Fibroblast of lung (primary cell): ENCODE results near the gene HECTD4. TPM values are rescaled to one million over a fixed set of nuclear protein-coding genes. Genes with fewer than 3 reads are reported as not detected.
A peak's percentile ranks its signal among the peaks of the same experiment; 100 is the strongest.

Source experiments
- DNase-seq, 2 donors: peaks; one replicate each; pipeline versions ENCODE4 v3.0.0 to v3.0.0-alpha.2; 2010; ENCODE audit warnings: low read depth in 2 of 2
- H2AFZ ChIP-seq: 2 replicates; pipeline ENCODE4 v1.5.1; 2012; ENCODE audit warnings: low read length, control low read depth, inconsistent platforms
- H3K27ac ChIP-seq: 2 replicates; pipeline ENCODE4 v1.5.1; 2011; ENCODE audit warnings: low read length, control low read depth; ENCODE audit not compliant: insufficient read depth
- H3K27me3 ChIP-seq: 2 replicates; pipeline ENCODE4 v1.5.1; 2011; ENCODE audit warnings: mild to moderate bottlenecking, low read length; ENCODE audit not compliant: control insufficient read depth, insufficient read depth
- H3K36me3 ChIP-seq: 2 replicates; pipeline ENCODE4 v1.5.1; 2011; ENCODE audit warnings: low read length; ENCODE audit not compliant: control insufficient read depth, insufficient read depth
- H3K4me1 ChIP-seq: 2 replicates; pipeline ENCODE4 v1.5.1; 2011; ENCODE audit warnings: low read length; ENCODE audit not compliant: control insufficient read depth, insufficient read depth; ENCODE audit errors: extremely low read depth
- H3K4me2 ChIP-seq: 2 replicates; pipeline ENCODE4 v1.5.1; 2011; ENCODE audit warnings: low read length, control low read depth; ENCODE audit not compliant: insufficient read depth; ENCODE audit errors: extremely low read depth
- H3K4me3 ChIP-seq, 4 experiments: fragments of 200-600 bp in 1 of 4; sonication (generic) in 1 of 4; replicated peaks in 1 of 4; 2 replicates each; pipeline ENCODE4 v1.5.1; 2011 to 2016; ENCODE audit warnings: low read length in 4 of 4, low read depth in 3 of 4, mild to moderate bottlenecking in 3 of 4, control low read depth in 2 of 4, inconsistent platforms in 1 of 4, mixed read lengths in 1 of 4; ENCODE audit not compliant: insufficient read depth in 1 of 4; ENCODE audit errors: control extremely low read depth in 1 of 4
- H3K79me2 ChIP-seq: 2 replicates; pipeline ENCODE4 v1.5.1; 2012; ENCODE audit warnings: mild to moderate bottlenecking, low read length, inconsistent platforms; ENCODE audit not compliant: control insufficient read depth, insufficient read depth
- H3K9ac ChIP-seq: 2 replicates; pipeline ENCODE4 v1.5.1; 2011; ENCODE audit warnings: mild to moderate bottlenecking, low read length, control low read depth; ENCODE audit not compliant: insufficient read depth
- H3K9me3 ChIP-seq: 2 replicates; pipeline ENCODE4 v1.5.1; 2012; ENCODE audit warnings: low read depth, low read length; ENCODE audit not compliant: control insufficient read depth, insufficient read depth
- H4K20me1 ChIP-seq: 2 replicates; pipeline ENCODE4 v1.5.1; 2011; ENCODE audit warnings: low read length; ENCODE audit not compliant: control insufficient read depth, insufficient read depth; ENCODE audit errors: extremely low read depth
- EZH2 ChIP-seq: IDR thresholded peaks from 2 replicates; pipeline ENCODE4 v1.5.1; 2012; ENCODE audit warnings: low read length, control low read depth, mild to moderate bottlenecking; ENCODE audit errors: missing control alignments
- polyA plus RNA-seq, 2 donors: library from polyadenylated mRNA; depleted of rRNA in 1 of 2; stranded (reverse) in 1 of 2; unstranded in 1 of 2; fragments of >200 nt; gene quantifications; 2 replicates each; pipeline ENCODE4 v1.2.1, GENCODE V29; 2011 to 2012; ENCODE audit warnings: missing spikeins in 1 of 2
- total RNA-seq: library from RNA; depleted of rRNA; stranded (reverse); fragments of >200 nt; gene quantifications from 2 replicates; pipeline ENCODE4 v1.2.1, GENCODE V29; 2014
- TF ChIP-seq, protein P1 (sequence below), 2 donors: IDR thresholded peaks in 1 of 2; conservative IDR thresholded peaks in 1 of 2; 1 replicate in 1 of 2; 2 replicates in 1 of 2; pipeline ENCODE4 v1.5.1; 2011 to 2012; ENCODE audit warnings: low read length in 2 of 2, control low read depth in 1 of 2, inconsistent platforms in 1 of 2, low read depth in 1 of 2, mild to moderate bottlenecking in 1 of 2

HECTD4 gene
- total and polyA plus RNA-seq, 2 donors (not counting 1 experiment from before 2014, with no cell fraction given), result 5.1 to 31.7 TPM

- Histone ChIP-seq H3K79me2 (peaks cover 27% of the 10 kb centered on the region), H3K4me2 (peak overlapping the region; percentile 61), H3K27ac (peak overlapping the region; percentile 80), H3K36me3 (no peaks in the 10 kb centered on the region), H3K4me3 (no peak overlapping the region), H4K20me1 (no peaks in the 10 kb centered on the region), H3K9ac (no peak overlapping the region), H2AFZ (no peak overlapping the region), H3K4me1 (peaks cover 24% of the 10 kb centered on the region), H3K9me3 (no peaks in the 10 kb centered on the region), H3K27me3 (no peaks in the 10 kb centered on the region)
- TF ChIP-seq, protein P1, sequence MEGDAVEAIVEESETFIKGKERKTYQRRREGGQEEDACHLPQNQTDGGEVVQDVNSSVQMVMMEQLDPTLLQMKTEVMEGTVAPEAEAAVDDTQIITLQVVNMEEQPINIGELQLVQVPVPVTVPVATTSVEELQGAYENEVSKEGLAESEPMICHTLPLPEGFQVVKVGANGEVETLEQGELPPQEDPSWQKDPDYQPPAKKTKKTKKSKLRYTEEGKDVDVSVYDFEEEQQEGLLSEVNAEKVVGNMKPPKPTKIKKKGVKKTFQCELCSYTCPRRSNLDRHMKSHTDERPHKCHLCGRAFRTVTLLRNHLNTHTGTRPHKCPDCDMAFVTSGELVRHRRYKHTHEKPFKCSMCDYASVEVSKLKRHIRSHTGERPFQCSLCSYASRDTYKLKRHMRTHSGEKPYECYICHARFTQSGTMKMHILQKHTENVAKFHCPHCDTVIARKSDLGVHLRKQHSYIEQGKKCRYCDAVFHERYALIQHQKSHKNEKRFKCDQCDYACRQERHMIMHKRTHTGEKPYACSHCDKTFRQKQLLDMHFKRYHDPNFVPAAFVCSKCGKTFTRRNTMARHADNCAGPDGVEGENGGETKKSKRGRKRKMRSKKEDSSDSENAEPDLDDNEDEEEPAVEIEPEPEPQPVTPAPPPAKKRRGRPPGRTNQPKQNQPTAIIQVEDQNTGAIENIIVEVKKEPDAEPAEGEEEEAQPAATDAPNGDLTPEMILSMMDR (conservative IDR thresholded peaks at IDR 0.05 in 1 of 2, IDR thresholded peaks at IDR 0.05 in 1 of 2; ENCODE audit: low read depth in 1 of 2, low read length in 2 of 2), result no peak
- no peak for TF ChIP-seq EZH2
- peak; percentile 59 to 98 for DNase-seq
Observed at GRCh38 chr12:112122823-112123690, 259.2 kb downstream of the HECTD4 start.

DNA sequence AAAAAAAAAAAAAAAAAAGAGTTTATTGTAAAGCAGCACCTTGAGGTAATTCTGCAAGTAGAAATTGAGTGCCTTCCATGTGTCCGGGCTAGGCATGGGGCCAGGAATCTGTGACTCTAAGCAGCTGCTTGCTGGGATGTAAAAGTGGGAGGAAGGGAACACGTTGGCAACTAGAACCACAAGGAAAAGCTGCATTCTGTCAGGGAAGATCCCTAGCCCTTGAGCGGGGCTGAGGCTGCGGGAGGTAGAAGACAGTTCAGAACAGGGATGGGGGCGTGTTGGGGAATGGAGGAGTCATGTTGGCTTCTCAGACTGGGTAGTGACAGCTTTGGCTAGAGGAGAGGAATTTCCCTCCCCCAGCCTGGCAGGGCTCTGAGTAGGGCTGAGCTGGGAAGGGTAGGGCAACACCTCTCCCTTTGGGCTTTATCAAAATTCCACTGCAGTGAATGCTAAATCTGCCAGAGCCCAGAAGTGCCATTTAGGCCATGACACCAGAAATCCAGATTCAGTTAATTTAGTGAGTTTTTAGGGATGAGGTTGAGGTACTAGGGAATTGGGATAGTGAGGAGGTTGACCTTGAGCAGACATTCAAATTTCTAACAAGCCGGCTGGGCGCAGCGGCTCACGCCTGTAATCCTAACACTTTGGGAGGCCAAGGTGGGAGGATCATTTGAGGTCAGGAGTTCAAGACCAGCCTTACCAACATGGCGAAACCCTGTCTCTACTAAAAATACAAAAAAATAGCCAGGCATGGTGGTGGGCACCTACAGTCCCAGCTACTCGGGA lies 260.3 kb downstream of the HECTD4 start:
- Histone ChIP-seq H3K36me3 (no peaks in the 10 kb centered on the region), H2AFZ (peak overlapping the region; percentile 69), H3K79me2 (peaks cover 16% of the 10 kb centered on the region), H4K20me1 (no peaks in the 10 kb centered on the region), H3K4me1 (peaks cover 17% of the 10 kb centered on the region), H3K9ac (no peak overlapping the region), H3K9me3 (no peaks in the 10 kb centered on the region), H3K4me2 (peak overlapping the region; percentile 87), H3K27me3 (no peaks in the 10 kb centered on the region), H3K27ac (peak overlapping the region; percentile 80), H3K4me3 (no peak overlapping the region)
- TF ChIP-seq EZH2, result no peak
- TF ChIP-seq, protein P1 (conservative IDR thresholded peaks at IDR 0.05 in 1 of 2, IDR thresholded peaks at IDR 0.05 in 1 of 2; ENCODE audit: low read depth in 1 of 2, low read length in 2 of 2), result no peak
- DNase-seq, result peak; percentile 90 to 91

DNA sequence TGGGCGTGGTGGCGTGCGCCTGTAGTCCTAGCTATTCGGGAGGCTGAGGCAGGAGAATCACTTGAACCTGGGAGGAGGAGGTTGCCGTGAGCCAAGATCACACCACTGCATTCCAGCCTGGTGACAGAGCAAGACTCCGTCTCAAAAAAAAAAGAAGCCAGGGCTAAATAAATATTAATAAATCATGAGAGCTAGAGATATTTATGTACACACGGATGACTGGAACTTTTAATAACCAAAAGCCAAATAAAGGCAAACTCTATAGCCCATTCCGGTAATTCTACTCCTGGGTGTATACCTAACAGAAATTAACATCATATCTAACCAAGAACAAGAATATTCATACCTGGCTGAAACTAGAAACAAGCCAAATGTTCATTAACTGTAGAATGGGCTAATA lies 264.5 kb downstream of the HECTD4 start:
- peaks cover 11% of the 10 kb centered on the region for H3K4me1 ChIP-seq
- no peak for DNase-seq

More for the DNA sequence above, 264.5 kb downstream of the HECTD4 start:
- no peak overlapping the region for H2AFZ ChIP-seq
- no peaks in the 10 kb centered on the region for H3K79me2 ChIP-seq
- H3K4me2 ChIP-seq, result no peak overlapping the region
- H3K9ac ChIP-seq, result no peak overlapping the region
- no peak for TF ChIP-seq EZH2
- TF ChIP-seq, protein P1 (conservative IDR thresholded peaks at IDR 0.05 in 1 of 2, IDR thresholded peaks at IDR 0.05 in 1 of 2; ENCODE audit: low read depth in 1 of 2, low read length in 2 of 2), result no peak
- H3K27ac ChIP-seq, result no peak overlapping the region
- H3K36me3 ChIP-seq, result no peaks in the 10 kb centered on the region
- H3K4me3 ChIP-seq, result no peak overlapping the region
- H3K27me3 ChIP-seq, result no peaks in the 10 kb centered on the region
- no peaks in the 10 kb centered on the region for H4K20me1 ChIP-seq
- no peaks in the 10 kb centered on the region for H3K9me3 ChIP-seq
